Measurements from ENCODE around the gene TTYH2. TPM values are rescaled to one million over a fixed set of nuclear protein-coding genes. Genes with fewer than 3 reads are reported as not detected.

TTYH2 gene
- total RNA-seq, 2 donors from 2014 or later: 2.4 to 3.3 TPM

DNA sequence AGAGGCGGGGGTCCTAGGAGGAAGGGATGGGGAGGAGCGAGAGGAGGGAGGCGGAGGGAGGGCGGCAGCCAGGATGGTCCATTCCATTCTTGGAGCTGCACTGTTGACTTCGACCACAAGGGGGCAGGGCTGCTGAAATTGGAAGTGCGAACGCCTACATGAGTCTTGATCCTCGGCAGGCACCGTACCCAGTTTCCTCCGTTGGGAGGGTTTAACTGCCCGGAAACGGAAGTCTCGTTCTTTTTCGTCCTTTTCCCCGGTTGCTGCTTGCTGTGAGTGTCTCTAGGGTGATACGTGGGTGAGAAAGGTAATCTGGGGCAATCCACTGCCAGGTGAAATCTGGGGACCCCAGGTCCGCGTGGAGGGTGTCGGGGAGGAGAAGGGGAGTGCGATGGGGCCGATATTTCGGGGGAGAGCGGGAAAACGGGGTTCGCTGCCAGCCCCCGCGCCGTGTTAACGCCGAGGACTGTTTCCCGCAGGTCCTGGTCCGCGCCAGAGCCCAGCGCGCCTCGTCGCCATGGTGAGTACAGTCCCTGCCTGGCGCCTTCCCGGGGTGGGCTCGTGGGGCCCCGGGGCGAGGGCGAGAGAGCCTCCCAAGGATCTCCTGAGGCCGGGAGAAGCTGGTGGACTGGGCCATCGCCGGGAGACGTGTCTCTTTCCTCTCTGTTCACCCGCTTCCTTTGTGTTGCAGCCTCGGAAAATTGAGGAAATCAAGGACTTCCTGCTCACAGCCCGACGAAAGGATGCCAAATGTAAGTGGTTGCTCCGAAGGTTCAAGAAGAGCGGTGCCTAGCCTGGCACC, 9.7 kb upstream of the TTYH2 start, which contains the start of gene RPL38:
Gene RPL38 (plus strand): TSS at position 240 of the 802 bp plus-strand sequence. CDS start 278 bp downstream, at position 518.
- Histone ChIP-seq H3K4me1 (ENCODE audit: control insufficient read depth in 1 of 2, low read depth in 2 of 2) (peaks cover 14 to 17% of the 10 kb centered on the region in 2 donors), H3K36me3 (peaks cover 12% of the 10 kb centered on the region), H3K27me3 (replicated peaks; ENCODE audit: insufficient read depth) (no peaks in the 10 kb centered on the region), H3K4me3 (peak within 1 kb of the TSS; percentile 91), H3K9me3 (no peaks in the 10 kb centered on the region), H3K27ac (peak within 1 kb of the TSS; percentile 66 to 71)
- TF ChIP-seq CTCF (IDR thresholded peaks at IDR 0.05): peak; percentile 97
- peak; percentile 92 for ATAC-seq (ENCODE audit: insufficient number of reproducible peaks, low FRiP score, low read depth)
- DNase-seq (ENCODE audit: low spot score): peak; percentile 89

GRCh38 chr17:74204474-74204873, 8.9 kb upstream of the TTYH2 start:
- H3K27me3 ChIP-seq (replicated peaks; ENCODE audit: insufficient read depth): no peaks in the 10 kb centered on the region
- TF ChIP-seq CTCF (IDR thresholded peaks at IDR 0.05): no peak
- H3K36me3 ChIP-seq: peaks cover 19% of the 10 kb centered on the region
- peak overlapping the region in 1 of 2 donors; percentile 66 for H3K27ac ChIP-seq
- peak overlapping the region; percentile 91 for H3K4me3 ChIP-seq
- DNase-seq (ENCODE audit: low spot score): no peak
- ATAC-seq (ENCODE audit: insufficient number of reproducible peaks, low FRiP score, low read depth): no peak
- peaks cover 14 to 17% of the 10 kb centered on the region in 2 donors for H3K4me1 ChIP-seq (ENCODE audit: control insufficient read depth in 1 of 2, low read depth in 2 of 2)
- H3K9me3 ChIP-seq: no peaks in the 10 kb centered on the region

DNA sequence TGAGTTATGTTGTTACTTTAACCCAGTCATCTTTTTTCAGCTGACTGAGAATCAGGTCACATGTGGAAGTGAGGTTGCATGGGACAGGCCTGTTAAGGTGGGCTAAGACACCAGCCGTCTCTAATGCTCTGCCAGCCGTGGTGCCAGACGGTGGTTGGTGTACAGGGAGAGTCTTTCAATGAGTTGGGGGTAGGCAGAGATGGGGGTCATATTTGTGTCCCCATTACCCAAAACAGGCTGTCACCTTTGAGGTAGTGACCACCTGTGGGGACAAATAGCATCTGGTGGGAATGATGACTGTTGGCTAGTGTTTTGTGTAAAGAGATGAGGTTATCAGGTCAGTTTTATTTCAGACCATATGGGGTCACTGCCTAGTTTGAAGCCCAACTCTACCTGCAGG, 8.1 kb upstream of the TTYH2 start:
- Histone ChIP-seq H3K27me3 (replicated peaks; ENCODE audit: insufficient read depth) (no peaks in the 10 kb centered on the region), H3K36me3 (peaks cover 26% of the 10 kb centered on the region), H3K9me3 (no peaks in the 10 kb centered on the region), H3K27ac (no peak overlapping the region), H3K4me1 (ENCODE audit: control insufficient read depth in 1 of 2, low read depth in 2 of 2) (peaks cover 14 to 17% of the 10 kb centered on the region in 2 donors), H3K4me3 (no peak overlapping the region)
- no peak for TF ChIP-seq CTCF (IDR thresholded peaks at IDR 0.05)
- no peak for ATAC-seq (ENCODE audit: insufficient number of reproducible peaks, low FRiP score, low read depth)
- no peak for DNase-seq (ENCODE audit: low spot score)

DNA sequence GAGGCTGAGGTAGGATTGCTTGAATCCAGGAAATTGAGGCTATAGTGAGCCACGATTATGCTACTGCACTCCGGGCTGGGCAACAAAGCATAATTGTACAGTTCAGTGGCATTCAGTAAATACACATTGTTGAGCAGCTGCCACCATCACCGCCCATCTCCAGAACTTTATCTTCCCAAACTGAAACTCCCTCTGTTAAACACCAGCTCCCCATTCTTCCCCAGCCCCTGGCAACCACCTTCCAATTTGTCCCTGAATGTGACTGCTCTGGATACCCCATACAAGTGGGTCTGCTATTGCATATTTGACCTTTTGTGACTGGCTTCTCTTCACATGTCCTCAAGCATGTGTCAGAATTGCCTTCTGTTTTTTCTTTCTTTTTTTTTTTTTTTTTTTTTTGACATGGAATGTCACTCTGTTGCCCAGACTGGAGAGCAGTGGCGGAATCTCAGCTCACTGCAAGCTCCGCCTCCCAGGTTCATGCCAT, 7.0 kb upstream of the TTYH2 start:
- ATAC-seq (ENCODE audit: insufficient number of reproducible peaks, low FRiP score, low read depth): no peak
- Histone ChIP-seq H3K36me3 (peaks cover 26% of the 10 kb centered on the region), H3K27me3 (replicated peaks; ENCODE audit: insufficient read depth) (no peaks in the 10 kb centered on the region), H3K9me3 (no peaks in the 10 kb centered on the region), H3K4me3 (no peak overlapping the region), H3K27ac (no peak overlapping the region), H3K4me1 (ENCODE audit: control insufficient read depth in 1 of 2, low read depth in 2 of 2) (peaks cover 15 to 27% of the 10 kb centered on the region in 2 donors)
- no peak for DNase-seq (ENCODE audit: low spot score)
- no peak for TF ChIP-seq CTCF (IDR thresholded peaks at IDR 0.05)
